HL-60/S4 (cell line): Measurements from ENCODE around the gene PRSS2.

Source experiments
- in situ Hi-C: fragments of 300-500 bp; cut with MboI; formaldehyde crosslinking; loops from 2 replicates; pipeline ENCODE4 v1.14.3; 2022; ENCODE audit warnings: low sequenced_read_pairs

Gene PRSS2

GRCh38 chr7:142784716-142785115 is 13.9 kb downstream of the PRSS2 start:
- in situ Hi-C loops = loop anchor here (25.0 kb wide), 1 partner anchor 97 kb away; no protein-coding TSS in a partner anchor

GRCh38 chr7:142785841-142786250 is 15.1 kb downstream of the PRSS2 start:
- in situ Hi-C loops = loop anchor here (25.0 kb wide), 1 partner anchor 99 kb away; no protein-coding TSS in a partner anchor

GRCh38 chr7:142787034-142787768 is 16.4 kb downstream of the PRSS2 start:
- in situ Hi-C loops = loop anchor here (25.0 kb wide), 1 partner anchor 100 kb away; no protein-coding TSS in a partner anchor

GRCh38 chr7:142787783-142788182 is 17.0 kb downstream of the PRSS2 start:
- in situ Hi-C loops = loop anchor here (25.0 kb wide), 1 partner anchor 100 kb away; no protein-coding TSS in a partner anchor

- in situ Hi-C loops = loop anchor here (25.0 kb wide), 1 partner anchor 101 kb away; no protein-coding TSS in a partner anchor
Observed at GRCh38 chr7:142788303-142789289, 17.8 kb downstream of the PRSS2 start.

GRCh38 chr7:142789441-142789840 is 18.7 kb downstream of the PRSS2 start:
- in situ Hi-C loops = loop anchor here (25.0 kb wide), 1 partner anchor 102 kb away; no protein-coding TSS in a partner anchor

GRCh38 chr7:142790056-142790455 is 19.3 kb downstream of the PRSS2 start:
- in situ Hi-C loops = loop anchor here (25.0 kb wide), 1 partner anchor 103 kb away; no protein-coding TSS in a partner anchor

- in situ Hi-C loops = loop anchor here (25.0 kb wide), 1 partner anchor 103 kb away; no protein-coding TSS in a partner anchor
Observed at GRCh38 chr7:142790555-142790954, 19.8 kb downstream of the PRSS2 start.

- in situ Hi-C loops = loop anchor here (25.0 kb wide), 1 partner anchor 104 kb away; no protein-coding TSS in a partner anchor
Observed at GRCh38 chr7:142791502-142791901, 20.7 kb downstream of the PRSS2 start.

- in situ Hi-C loops = loop anchor here (25.0 kb wide), 1 partner anchor 105 kb away; no protein-coding TSS in a partner anchor
Observed at GRCh38 chr7:142792129-142792528, 21.4 kb downstream of the PRSS2 start.

GRCh38 chr7:142792593-142792992 is 21.8 kb downstream of the PRSS2 start:
- in situ Hi-C loops = loop anchor here (25.0 kb wide), 1 partner anchor 105 kb away; no protein-coding TSS in a partner anchor

- in situ Hi-C loops = loop anchor here (25.0 kb wide), 1 partner anchor 106 kb away; no protein-coding TSS in a partner anchor
Observed at GRCh38 chr7:142793156-142793555, 22.4 kb downstream of the PRSS2 start.

GRCh38 chr7:142795339-142795863 is 24.6 kb downstream of the PRSS2 start:
- in situ Hi-C loops = loop anchor here (25.0 kb wide), 1 partner anchor 108 kb away; no protein-coding TSS in a partner anchor

GRCh38 chr7:142796001-142796500 is 25.3 kb downstream of the PRSS2 start:
- in situ Hi-C loops = loop anchor here (25.0 kb wide), 1 partner anchor 109 kb away; no protein-coding TSS in a partner anchor

GRCh38 chr7:142796501-142797390 is 26.0 kb downstream of the PRSS2 start:
- in situ Hi-C loops = loop anchor here (25.0 kb wide), 1 partner anchor 109 kb away; no protein-coding TSS in a partner anchor

GRCh38 chr7:142797391-142798377 is 26.9 kb downstream of the PRSS2 start:
- in situ Hi-C loops = loop anchor here (25.0 kb wide), 1 partner anchor 110 kb away; no protein-coding TSS in a partner anchor
